ENCODE results near the gene SMARCAL1. TPM values are rescaled to one million over a fixed set of nuclear protein-coding genes. Genes with fewer than 3 reads are reported as not detected.
A peak's percentile ranks its signal among the peaks of the same experiment; 100 is the strongest.

SMARCAL1 gene
- total RNA-seq, 5 donors from 2014 or later (not counting 1 experiment from before 2014, with no cell fraction given) = 17.2 to 30.5 (median 25.4) TPM

DNA sequence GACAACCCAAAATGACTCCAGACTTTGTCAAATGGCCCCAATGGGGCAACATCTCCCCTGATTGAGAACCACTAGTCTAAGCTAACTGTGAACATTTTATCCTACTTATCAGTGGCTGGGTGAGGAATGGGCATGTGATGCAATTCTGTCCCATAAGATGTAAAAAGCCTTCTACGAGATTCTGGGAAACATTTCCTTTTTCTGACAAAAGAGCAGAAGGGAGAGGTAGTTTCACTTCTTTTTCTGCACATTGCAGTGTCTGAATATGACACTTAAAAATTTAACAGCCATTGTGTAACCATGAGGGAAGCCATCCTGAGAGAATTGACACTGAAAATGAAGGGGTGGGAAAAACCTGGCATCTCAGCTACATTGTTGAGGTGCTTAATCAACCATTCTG is 22.7 kb upstream of the SMARCAL1 start:
- WGBS (ENCODE audit: insufficient coverage) = no CpG with 5 or more reads among the region's 1 CpG
- Histone ChIP-seq H3K9me3 (no peaks in the 10 kb centered on the region), H3K27ac (ENCODE audit: low read length) (no peak overlapping the region), H3K27me3 (replicated peaks in 1 of 2; ENCODE audit: control insufficient read depth in 2 of 2, extremely low read depth in 1 of 2, insufficient read depth in 2 of 2, low read length in 1 of 2) (no peaks in the 10 kb centered on the region), H3K4me3 (ENCODE audit: control insufficient read depth in 1 of 2, extremely low read depth in 1 of 2, low read length in 1 of 2) (no peak overlapping the region), H3K36me3 (ENCODE audit: control insufficient read depth in 2 of 2, extremely low read depth in 1 of 2, insufficient read depth in 1 of 2, low read length in 1 of 2) (no peaks in the 10 kb centered on the region), H3K4me1 (ENCODE audit: control insufficient read depth in 1 of 2, extremely low read depth in 1 of 2, insufficient read depth in 2 of 2, low read length in 2 of 2) (peaks cover 9 to 10% of the 10 kb centered on the region in 2 experiments)
- H3K36me3 Mint-ChIP-seq = no peaks in the 10 kb centered on the region
- peaks cover 4% of the 10 kb centered on the region in 2 donors for H3K27me3 Mint-ChIP-seq
- peaks cover 16 to 18% (median 17%) of the 10 kb centered on the region in 3 donors for H3K4me1 Mint-ChIP-seq
- ChIA-PET CTCF (no interaction called here), POLR2A (interaction anchor here in 1 of 2 donors (0.7 kb wide), 1 partner anchor 89 kb away, joined by 3 read pairs; no protein-coding TSS in a partner anchor)
- H3K9me3 Mint-ChIP-seq = no peaks in the 10 kb centered on the region
- H3K27ac Mint-ChIP-seq = peak overlapping the region; percentile 12 to 27
- no peak overlapping the region for H3K4me3 Mint-ChIP-seq
- DNase-seq (no peak), ATAC-seq (replicated peaks in 1 of 4) (no peak)

- H3K27ac ChIP-seq (ENCODE audit: low read length) = no peak overlapping the region
- ATAC-seq (replicated peaks in 1 of 4) (no peak), DNase-seq (no peak)
- H3K4me3 ChIP-seq (ENCODE audit: control insufficient read depth in 1 of 2, extremely low read depth in 1 of 2, low read length in 1 of 2) = no peak overlapping the region
- ChIA-PET POLR2A (no interaction called here), CTCF (no interaction called here)
- H3K36me3 Mint-ChIP-seq = no peaks in the 10 kb centered on the region
- no peaks in the 10 kb centered on the region for H3K36me3 ChIP-seq (ENCODE audit: control insufficient read depth in 2 of 2, extremely low read depth in 1 of 2, insufficient read depth in 1 of 2, low read length in 1 of 2)
- H3K4me1 ChIP-seq (ENCODE audit: control insufficient read depth in 1 of 2, extremely low read depth in 1 of 2, insufficient read depth in 2 of 2, low read length in 2 of 2) = peaks cover 10 to 14% of the 10 kb centered on the region in 2 experiments
- peaks cover 20 to 23% (median 23%) of the 10 kb centered on the region in 3 donors for H3K4me1 Mint-ChIP-seq
- H3K9me3 ChIP-seq = no peaks in the 10 kb centered on the region
- peaks cover 0 to 4% of the 10 kb centered on the region in 2 donors for H3K27me3 Mint-ChIP-seq
- H3K27ac Mint-ChIP-seq = no peak overlapping the region
- H3K9me3 Mint-ChIP-seq = no peaks in the 10 kb centered on the region
- H3K4me3 Mint-ChIP-seq = no peak overlapping the region
- WGBS (ENCODE audit: insufficient coverage) = 80% methylated on average over 1 of the region's 6 CpGs
- H3K27me3 ChIP-seq (replicated peaks in 1 of 2; ENCODE audit: control insufficient read depth in 2 of 2, extremely low read depth in 1 of 2, insufficient read depth in 2 of 2, low read length in 1 of 2) = peaks cover 0 to 5% of the 10 kb centered on the region in 2 experiments
Measured at GRCh38 chr2:216391401-216391800, 20.9 kb upstream of the SMARCAL1 start.

- CTCF ChIA-PET = no interaction called here
- no peaks in the 10 kb centered on the region for H3K9me3 ChIP-seq
- WGBS (ENCODE audit: insufficient coverage) = 90% methylated on average over 2 of the region's 6 CpGs
Measured at GRCh38 chr2:216392018-216392562, 20.2 kb upstream of the SMARCAL1 start.

GRCh38 chr2:216392945-216393840 is 19.1 kb upstream of the SMARCAL1 start:
- peaks cover 0 to 5% of the 10 kb centered on the region in 2 experiments for H3K27me3 ChIP-seq (replicated peaks in 1 of 2; ENCODE audit: control insufficient read depth in 2 of 2, extremely low read depth in 1 of 2, insufficient read depth in 2 of 2, low read length in 1 of 2)
- Mint-ChIP-seq H3K4me1 (peaks cover 12 to 19% (median 16%) of the 10 kb centered on the region in 3 donors), H3K27ac (no peak overlapping the region), H3K36me3 (no peaks in the 10 kb centered on the region), H3K4me3 (no peak overlapping the region), H3K27me3 (peaks cover 0 to 4% of the 10 kb centered on the region in 2 donors), H3K9me3 (no peaks in the 10 kb centered on the region)
- H3K36me3 ChIP-seq (ENCODE audit: control insufficient read depth in 2 of 2, extremely low read depth in 1 of 2, insufficient read depth in 1 of 2, low read length in 1 of 2) = no peaks in the 10 kb centered on the region
- H3K4me1 ChIP-seq (ENCODE audit: control insufficient read depth in 1 of 2, extremely low read depth in 1 of 2, insufficient read depth in 2 of 2, low read length in 2 of 2) = peaks cover 7 to 12% of the 10 kb centered on the region in 2 experiments
- no peaks in the 10 kb centered on the region for H3K9me3 ChIP-seq
- DNase-seq = no peak
- no peak overlapping the region for H3K27ac ChIP-seq (ENCODE audit: low read length)
- WGBS (ENCODE audit: insufficient coverage) = 80% methylated on average over 8 of the region's 12 CpGs
- H3K4me3 ChIP-seq (ENCODE audit: control insufficient read depth in 1 of 2, extremely low read depth in 1 of 2, low read length in 1 of 2) = no peak overlapping the region
- no peak for ATAC-seq (replicated peaks in 1 of 4)
- POLR2A ChIA-PET = no interaction called here
- CTCF ChIA-PET = interaction anchor here in 1 of 2 donors (1.0 kb wide), 1 partner anchor 9 kb away, joined by 3 read pairs; no protein-coding TSS in a partner anchor

More at GRCh38 chr2:216392018-216392562, 20.2 kb upstream of the SMARCAL1 start:
- Mint-ChIP-seq H3K27me3 (peaks cover 0 to 4% of the 10 kb centered on the region in 2 donors), H3K4me3 (no peak overlapping the region), H3K36me3 (no peaks in the 10 kb centered on the region), H3K27ac (no peak overlapping the region), H3K9me3 (no peaks in the 10 kb centered on the region), H3K4me1 (peaks cover 20 to 23% (median 23%) of the 10 kb centered on the region in 3 donors)
- peaks cover 0 to 5% of the 10 kb centered on the region in 2 experiments for H3K27me3 ChIP-seq (replicated peaks in 1 of 2; ENCODE audit: control insufficient read depth in 2 of 2, extremely low read depth in 1 of 2, insufficient read depth in 2 of 2, low read length in 1 of 2)
- no peaks in the 10 kb centered on the region for H3K36me3 ChIP-seq (ENCODE audit: control insufficient read depth in 2 of 2, extremely low read depth in 1 of 2, insufficient read depth in 1 of 2, low read length in 1 of 2)
- DNase-seq (no peak), ATAC-seq (replicated peaks in 1 of 4) (no peak)
- no peak overlapping the region for H3K27ac ChIP-seq (ENCODE audit: low read length)
- peaks cover 10 to 14% of the 10 kb centered on the region in 2 experiments for H3K4me1 ChIP-seq (ENCODE audit: control insufficient read depth in 1 of 2, extremely low read depth in 1 of 2, insufficient read depth in 2 of 2, low read length in 2 of 2)
- H3K4me3 ChIP-seq (ENCODE audit: control insufficient read depth in 1 of 2, extremely low read depth in 1 of 2, low read length in 1 of 2) = no peak overlapping the region
- POLR2A ChIA-PET = no interaction called here

DNA sequence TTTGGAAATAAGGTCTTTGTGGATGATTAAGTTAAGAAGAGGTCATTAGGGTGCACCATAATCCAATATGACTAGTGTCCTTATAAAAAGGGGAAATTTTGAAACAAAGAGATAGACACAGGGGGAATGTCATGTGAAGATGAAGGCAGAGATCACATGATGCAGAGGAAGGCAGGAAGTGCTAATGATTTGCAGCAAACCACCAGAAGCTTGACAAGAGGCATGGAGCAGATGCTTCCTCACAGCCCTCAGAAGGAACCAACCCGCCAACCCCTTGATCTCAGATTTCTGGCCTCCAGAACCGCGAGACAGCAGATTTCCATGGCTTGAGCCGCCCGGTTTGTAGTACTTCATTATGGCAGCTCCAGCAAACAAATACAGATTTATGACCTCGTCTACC is 17.4 kb upstream of the SMARCAL1 start:
- Mint-ChIP-seq H3K27ac (no peak overlapping the region), H3K27me3 (peaks cover 0 to 4% of the 10 kb centered on the region in 2 donors), H3K9me3 (no peaks in the 10 kb centered on the region), H3K4me1 (peaks cover 2 to 9% (median 7%) of the 10 kb centered on the region in 3 donors), H3K4me3 (no peak overlapping the region), H3K36me3 (no peaks in the 10 kb centered on the region)
- 68% methylated on average over 6 of the region's 6 CpGs for WGBS (ENCODE audit: insufficient coverage)
- H3K4me1 ChIP-seq (ENCODE audit: control insufficient read depth in 1 of 2, extremely low read depth in 1 of 2, insufficient read depth in 2 of 2, low read length in 2 of 2) = peaks cover 0 to 5% of the 10 kb centered on the region in 2 experiments
- POLR2A ChIA-PET = no interaction called here
- H3K9me3 ChIP-seq = no peaks in the 10 kb centered on the region
- H3K36me3 ChIP-seq (ENCODE audit: control insufficient read depth in 2 of 2, extremely low read depth in 1 of 2, insufficient read depth in 1 of 2, low read length in 1 of 2) = no peaks in the 10 kb centered on the region
- H3K27ac ChIP-seq (ENCODE audit: low read length) = no peak overlapping the region
- DNase-seq (no peak), ATAC-seq (replicated peaks in 1 of 4) (no peak)
- CTCF ChIA-PET = no interaction called here
- H3K27me3 ChIP-seq (replicated peaks in 1 of 2; ENCODE audit: control insufficient read depth in 2 of 2, extremely low read depth in 1 of 2, insufficient read depth in 2 of 2, low read length in 1 of 2) = peaks cover 0 to 5% of the 10 kb centered on the region in 2 experiments
- H3K4me3 ChIP-seq (ENCODE audit: control insufficient read depth in 1 of 2, extremely low read depth in 1 of 2, low read length in 1 of 2) = no peak overlapping the region

DNA sequence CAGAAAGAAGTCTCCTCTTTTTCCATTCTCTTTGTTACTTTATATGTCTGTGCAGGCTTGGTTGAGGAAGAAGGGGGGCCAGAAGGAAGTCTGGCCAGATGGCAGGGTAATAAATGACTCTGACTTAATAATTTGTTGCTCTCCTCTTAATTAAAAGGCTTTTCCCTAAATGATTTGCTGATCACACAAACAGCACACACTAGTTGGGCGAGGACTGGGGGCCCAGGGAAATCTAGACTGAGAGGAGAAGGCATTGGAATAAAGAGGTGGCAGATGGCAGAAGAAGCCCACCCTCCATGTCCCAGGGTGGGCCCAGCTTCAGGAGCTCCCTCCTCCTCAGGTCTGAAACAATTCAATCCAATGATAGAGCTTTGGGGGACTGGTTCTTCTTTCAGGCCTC is 12.7 kb upstream of the SMARCAL1 start:
- H3K9me3 Mint-ChIP-seq = no peaks in the 10 kb centered on the region
- H3K27me3 Mint-ChIP-seq = no peaks in the 10 kb centered on the region
- ChIA-PET POLR2A (no interaction called here), CTCF (interaction anchor here in 1 of 2 donors (1.0 kb wide), 1 partner anchor 290 kb away, joined by 3 read pairs; no protein-coding TSS in a partner anchor)
- Histone ChIP-seq H3K4me1 (ENCODE audit: control insufficient read depth in 1 of 2, extremely low read depth in 1 of 2, insufficient read depth in 2 of 2, low read length in 2 of 2) (peaks cover 0 to 5% of the 10 kb centered on the region in 2 experiments), H3K9me3 (no peaks in the 10 kb centered on the region), H3K4me3 (ENCODE audit: control insufficient read depth in 1 of 2, extremely low read depth in 1 of 2, low read length in 1 of 2) (no peak overlapping the region), H3K27ac (ENCODE audit: low read length) (no peak overlapping the region), H3K36me3 (ENCODE audit: control insufficient read depth in 2 of 2, extremely low read depth in 1 of 2, insufficient read depth in 1 of 2, low read length in 1 of 2) (no peaks in the 10 kb centered on the region), H3K27me3 (replicated peaks in 1 of 2; ENCODE audit: control insufficient read depth in 2 of 2, extremely low read depth in 1 of 2, insufficient read depth in 2 of 2, low read length in 1 of 2) (peaks cover 0 to 5% of the 10 kb centered on the region in 2 experiments)
- DNase-seq = no peak
- H3K4me3 Mint-ChIP-seq = no peak overlapping the region
- WGBS (ENCODE audit: insufficient coverage) = no CpG with 5 or more reads among the region's 1 CpG
- no peak overlapping the region for H3K27ac Mint-ChIP-seq
- no peaks in the 10 kb centered on the region for H3K36me3 Mint-ChIP-seq
- H3K4me1 Mint-ChIP-seq = peaks cover 2 to 7% (median 6%) of the 10 kb centered on the region in 3 donors
- no peak for ATAC-seq (replicated peaks in 1 of 4)
